Gastroesophageal sphincter (tissue), 3 donors: Measurements from ENCODE around the gene AFF2.

Experiments used
- CTCF ChIP-seq, 4 experiments: fragments of 200-600 bp in 2 of 4; fragments of 450-650 bp in 2 of 4; sonication (generic) in 1 of 4; IDR thresholded peaks; one replicate each; pipeline ENCODE4 v1.5.1; 2017 to 2019; ENCODE audit warnings: antibody characterized with exemption in 4 of 4, mild to moderate bottlenecking in 2 of 4, moderate library complexity in 2 of 4
- POLR2AphosphoS5 ChIP-seq: sonication (generic); formaldehyde crosslinking; IDR thresholded peaks from one replicate; pipeline ENCODE4 v1.6.1; 2017; ENCODE audit warnings: antibody characterized with exemption

- TF ChIP-seq CTCF (IDR thresholded peaks at IDR 0.05) (no peak), POLR2AphosphoS5 (no peak)
These were observed 413.6 kb downstream of the AFF2 start for GRCh38 chrX:148913971-148914370.
